NCI-H2227 treated with DMSO at 0.1 percent for 48 hours (cell line): ENCODE measurements around the gene GRB14.
A peak's percentile ranks its signal among the peaks of the same experiment; 100 is the strongest.
"Not testable (repeated sequence)": the region's sequence is repeated elsewhere in the genome, so short reads cannot be mapped to it uniquely, and the experiment has no call there.

Source experiments
- DNase-seq: peaks from one replicate; lab custom pipeline; 2025; lab: John Stamatoyannopoulos, UW

Gene GRB14

GRCh38 chr2:164495491-164496223 lies 125.6 kb downstream of the GRB14 start:
- peak; percentile 91 for DNase-seq

- no peak for DNase-seq
These were observed 135.7 kb downstream of the GRB14 start for GRCh38 chr2:164485541-164485940.

DNA sequence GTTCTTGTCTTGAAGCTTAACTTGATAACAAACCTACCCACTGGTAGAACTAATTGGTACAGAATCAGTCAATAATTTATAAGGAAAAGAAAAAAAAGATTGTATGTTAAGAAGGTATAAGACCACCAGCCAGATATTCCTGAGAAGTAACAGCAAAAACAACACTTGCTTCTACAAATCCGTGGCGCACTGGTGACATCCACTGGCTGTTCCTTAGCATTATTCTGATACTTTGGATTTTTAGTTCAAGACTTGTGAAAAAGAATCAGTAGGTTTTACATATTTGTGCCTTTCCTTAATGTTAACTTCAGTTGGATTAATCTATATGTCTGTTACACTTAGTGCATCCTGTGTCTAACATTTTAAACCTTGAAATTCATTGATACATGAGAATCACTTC lies 141.8 kb downstream of the GRB14 start:
- peak; percentile 84 for DNase-seq

- no peak for DNase-seq
These were observed 143.1 kb downstream of the GRB14 start for GRCh38 chr2:164478205-164478604.

GRCh38 chr2:164474873-164475272 lies 146.4 kb downstream of the GRB14 start:
- no peak for DNase-seq

GRCh38 chr2:164473021-164473420 lies 148.3 kb downstream of the GRB14 start:
- DNase-seq = no peak

DNA sequence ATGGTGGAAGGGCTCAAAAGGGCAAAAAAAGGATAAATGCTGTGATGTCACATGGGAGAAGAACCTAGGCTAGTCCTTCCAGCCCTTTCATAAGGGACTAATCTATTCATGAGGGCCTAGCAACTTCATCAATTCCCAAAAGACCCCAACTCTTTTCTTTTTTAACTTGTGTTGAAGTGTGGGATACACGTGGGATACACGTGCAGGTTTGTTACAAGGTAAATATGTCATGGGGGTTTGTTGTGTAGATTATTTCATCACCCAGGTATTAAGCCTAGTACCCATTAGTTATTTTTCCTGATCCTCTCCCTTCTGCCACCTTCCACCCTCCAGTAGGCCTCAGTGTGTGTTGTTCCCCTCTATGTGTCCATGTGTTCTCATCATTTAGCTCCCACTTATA lies 156.2 kb downstream of the GRB14 start:
- not testable (repeated sequence) for DNase-seq

DNA sequence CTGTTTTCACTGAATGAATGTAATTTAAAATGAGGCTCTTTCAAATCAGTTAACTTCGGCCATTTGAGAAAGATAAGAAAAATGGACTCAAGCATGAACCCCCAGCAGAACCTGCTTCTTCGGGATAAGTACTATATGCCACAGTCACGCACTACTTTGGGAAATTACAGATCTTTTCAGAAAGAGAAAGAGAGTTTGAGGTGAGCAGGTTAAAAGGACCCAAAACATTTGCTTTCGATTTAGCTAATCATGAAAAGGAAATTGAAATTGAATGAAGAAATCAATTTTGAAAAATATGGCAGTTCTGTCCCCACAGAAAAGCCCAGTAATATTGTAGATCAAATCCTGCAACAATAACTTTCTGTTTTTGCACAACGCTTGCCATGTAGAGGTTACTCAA lies 156.9 kb downstream of the GRB14 start:
- no peak for DNase-seq

- no peak for DNase-seq
These were observed 162.5 kb downstream of the GRB14 start for GRCh38 chr2:164458792-164459191.

- DNase-seq = no peak
These were observed 164.0 kb downstream of the GRB14 start for GRCh38 chr2:164457271-164457670.

DNA sequence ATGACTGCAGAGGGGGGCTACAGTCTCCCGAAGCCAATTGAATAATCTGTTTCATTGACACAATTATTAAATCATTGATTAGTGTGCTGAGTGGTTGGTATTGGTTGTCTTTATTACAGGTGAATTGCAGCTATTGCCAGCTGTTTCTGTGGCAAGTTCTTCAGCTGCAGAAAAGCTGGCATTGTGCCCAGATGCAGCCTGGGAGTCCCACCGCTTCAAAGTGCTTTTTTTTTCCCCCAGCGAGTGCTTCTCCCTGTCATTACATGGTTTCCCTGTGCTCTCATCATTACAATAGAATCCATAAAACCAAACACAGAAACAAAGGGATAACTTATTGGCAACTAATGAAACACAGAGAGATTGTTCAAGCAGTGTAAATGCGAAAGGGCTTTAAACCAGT lies 164.7 kb downstream of the GRB14 start:
- peak; percentile 88 for DNase-seq

- no peak for DNase-seq
These were observed 167.5 kb downstream of the GRB14 start for GRCh38 chr2:164453656-164454305.

DNA sequence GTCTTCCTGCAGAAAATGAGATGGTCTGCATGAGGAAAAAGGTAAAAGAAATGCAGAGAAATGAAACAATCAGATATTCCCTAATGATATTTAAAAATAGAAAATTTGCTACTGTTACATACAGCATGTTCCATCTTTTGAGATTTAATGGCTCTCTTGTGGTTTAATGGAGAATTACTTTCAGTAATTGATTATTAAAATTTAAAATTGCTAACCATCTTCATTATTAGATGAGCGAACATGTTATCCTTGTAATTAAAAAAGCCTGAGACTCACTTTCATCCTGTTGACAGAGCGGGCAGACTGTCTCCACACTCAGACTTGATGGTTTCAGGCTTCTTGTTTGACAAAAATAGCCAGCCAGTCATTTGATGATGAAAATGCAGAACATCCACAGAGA lies 171.0 kb downstream of the GRB14 start:
- DNase-seq = no peak

GRCh38 chr2:164449706-164450105 lies 171.6 kb downstream of the GRB14 start:
- no peak for DNase-seq

DNA sequence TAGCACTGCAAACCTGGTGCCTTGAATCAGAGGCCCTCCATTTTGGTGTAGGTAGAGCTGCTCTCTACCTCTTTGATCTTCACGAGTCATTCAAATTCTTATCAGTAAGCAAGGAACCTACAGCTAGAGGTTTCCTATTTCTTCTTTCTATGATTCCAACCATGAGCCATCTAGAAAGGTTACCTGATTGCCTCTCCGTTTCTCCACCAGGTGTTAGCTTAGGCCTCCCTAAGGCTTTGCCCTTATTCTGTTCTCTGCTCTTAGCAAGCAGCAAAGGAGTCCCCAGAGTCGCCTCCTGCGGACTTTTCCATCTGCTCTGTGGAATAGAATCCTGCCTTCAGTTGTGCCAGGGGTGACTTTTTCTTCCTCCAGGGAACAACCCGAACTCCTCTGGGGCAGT lies 173.6 kb downstream of the GRB14 start:
- no peak for DNase-seq
